ENCODE data around the gene TCEANC2. TPM values are rescaled to one million over a fixed set of nuclear protein-coding genes. Genes with fewer than 3 reads are reported as not detected.

TCEANC2 gene
- polyA plus RNA-seq, 1 donor from 2014 or later: 4.4 TPM

- no peak overlapping the region for H2AFZ ChIP-seq (ENCODE audit: low read depth, low read length)
- H3K9me3 ChIP-seq (ENCODE audit: low read length): no peaks in the 10 kb centered on the region
- no peaks in the 10 kb centered on the region for H3K36me3 ChIP-seq (ENCODE audit: insufficient read depth, low read length)
- H3K4me2 ChIP-seq (ENCODE audit: low read length): no peak overlapping the region
- H3K4me3 ChIP-seq (ENCODE audit: low read length): no peak overlapping the region
- no peaks in the 10 kb centered on the region for H3K79me2 ChIP-seq (replicated peaks; ENCODE audit: insufficient read depth, low read length)
- no peaks in the 10 kb centered on the region for H3K9me2 ChIP-seq (ENCODE audit: insufficient read depth, low read length)
- H3K9ac ChIP-seq (ENCODE audit: low read length): no peak overlapping the region
- no peak overlapping the region for H3K27ac ChIP-seq (ENCODE audit: low read length)
- no peaks in the 10 kb centered on the region for H4K20me1 ChIP-seq (ENCODE audit: insufficient read depth)
- TF ChIP-seq, protein P1, sequence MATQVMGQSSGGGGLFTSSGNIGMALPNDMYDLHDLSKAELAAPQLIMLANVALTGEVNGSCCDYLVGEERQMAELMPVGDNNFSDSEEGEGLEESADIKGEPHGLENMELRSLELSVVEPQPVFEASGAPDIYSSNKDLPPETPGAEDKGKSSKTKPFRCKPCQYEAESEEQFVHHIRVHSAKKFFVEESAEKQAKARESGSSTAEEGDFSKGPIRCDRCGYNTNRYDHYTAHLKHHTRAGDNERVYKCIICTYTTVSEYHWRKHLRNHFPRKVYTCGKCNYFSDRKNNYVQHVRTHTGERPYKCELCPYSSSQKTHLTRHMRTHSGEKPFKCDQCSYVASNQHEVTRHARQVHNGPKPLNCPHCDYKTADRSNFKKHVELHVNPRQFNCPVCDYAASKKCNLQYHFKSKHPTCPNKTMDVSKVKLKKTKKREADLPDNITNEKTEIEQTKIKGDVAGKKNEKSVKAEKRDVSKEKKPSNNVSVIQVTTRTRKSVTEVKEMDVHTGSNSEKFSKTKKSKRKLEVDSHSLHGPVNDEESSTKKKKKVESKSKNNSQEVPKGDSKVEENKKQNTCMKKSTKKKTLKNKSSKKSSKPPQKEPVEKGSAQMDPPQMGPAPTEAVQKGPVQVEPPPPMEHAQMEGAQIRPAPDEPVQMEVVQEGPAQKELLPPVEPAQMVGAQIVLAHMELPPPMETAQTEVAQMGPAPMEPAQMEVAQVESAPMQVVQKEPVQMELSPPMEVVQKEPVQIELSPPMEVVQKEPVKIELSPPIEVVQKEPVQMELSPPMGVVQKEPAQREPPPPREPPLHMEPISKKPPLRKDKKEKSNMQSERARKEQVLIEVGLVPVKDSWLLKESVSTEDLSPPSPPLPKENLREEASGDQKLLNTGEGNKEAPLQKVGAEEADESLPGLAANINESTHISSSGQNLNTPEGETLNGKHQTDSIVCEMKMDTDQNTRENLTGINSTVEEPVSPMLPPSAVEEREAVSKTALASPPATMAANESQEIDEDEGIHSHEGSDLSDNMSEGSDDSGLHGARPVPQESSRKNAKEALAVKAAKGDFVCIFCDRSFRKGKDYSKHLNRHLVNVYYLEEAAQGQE (IDR thresholded peaks at IDR 0.05; ENCODE audit: borderline replicate concordance): no peak
- TF ChIP-seq CTCF (IDR thresholded peaks at IDR 0.05; ENCODE audit: poor library complexity, severe bottlenecking): no peak
- no peak for TF ChIP-seq EZH2 (IDR thresholded peaks at IDR 0.05; ENCODE audit: borderline replicate concordance, insufficient read depth, low read length, poor library complexity, severe bottlenecking)
- H3F3A ChIP-seq (ENCODE audit: insufficient read depth, low read length, poor library complexity, severe bottlenecking): no peaks in the 10 kb centered on the region
- no peaks in the 10 kb centered on the region for H3K27me3 ChIP-seq (ENCODE audit: insufficient read depth, low read depth, low read length)
Measured at GRCh38 chr1:54107131-54107530, 53.7 kb downstream of the TCEANC2 start.

- H3F3A ChIP-seq (ENCODE audit: insufficient read depth, low read length, poor library complexity, severe bottlenecking): no peaks in the 10 kb centered on the region
- H3K27ac ChIP-seq (ENCODE audit: low read length): no peak overlapping the region
- H3K4me3 ChIP-seq (ENCODE audit: low read length): no peak overlapping the region
- no peaks in the 10 kb centered on the region for H3K27me3 ChIP-seq (ENCODE audit: insufficient read depth, low read depth, low read length)
- no peaks in the 10 kb centered on the region for H3K9me2 ChIP-seq (ENCODE audit: insufficient read depth, low read length)
- H3K79me2 ChIP-seq (replicated peaks; ENCODE audit: insufficient read depth, low read length): no peaks in the 10 kb centered on the region
- no peak for TF ChIP-seq SMC3 (conservative IDR thresholded peaks at IDR 0.05; ENCODE audit: poor library complexity)
- TF ChIP-seq, protein P1 (IDR thresholded peaks at IDR 0.05; ENCODE audit: borderline replicate concordance): no peak
- TF ChIP-seq MXI1 (conservative IDR thresholded peaks at IDR 0.05; ENCODE audit: poor library complexity, severe bottlenecking): no peak
- TF ChIP-seq RAD21 (conservative IDR thresholded peaks at IDR 0.05): no peak
- TF ChIP-seq TAF1 (IDR thresholded peaks at IDR 0.05; ENCODE audit: low read depth): no peak
- TF ChIP-seq CTCF (IDR thresholded peaks at IDR 0.05; ENCODE audit: poor library complexity, severe bottlenecking): no peak
- TF ChIP-seq POLR2AphosphoS5 (IDR thresholded peaks at IDR 0.05): no peak
- TF ChIP-seq EP300 (conservative IDR thresholded peaks at IDR 0.05; ENCODE audit: poor library complexity, severe bottlenecking): no peak
- TF ChIP-seq EZH2 (IDR thresholded peaks at IDR 0.05; ENCODE audit: borderline replicate concordance, insufficient read depth, low read length, poor library complexity, severe bottlenecking): no peak
- no peak overlapping the region for H2AFZ ChIP-seq (ENCODE audit: low read depth, low read length)
- H4K20me1 ChIP-seq (ENCODE audit: insufficient read depth): no peaks in the 10 kb centered on the region
- no peak overlapping the region for H3K4me2 ChIP-seq (ENCODE audit: low read length)
- no peaks in the 10 kb centered on the region for H3K36me3 ChIP-seq (ENCODE audit: insufficient read depth, low read length)
- H3K9me3 ChIP-seq (ENCODE audit: low read length): no peaks in the 10 kb centered on the region
- no peak overlapping the region for H3K9ac ChIP-seq (ENCODE audit: low read length)
Measured at GRCh38 chr1:54108156-54108555, 54.7 kb downstream of the TCEANC2 start.
